ENCODE data around the gene HMGCS2.

The HMGCS2 gene

DNA sequence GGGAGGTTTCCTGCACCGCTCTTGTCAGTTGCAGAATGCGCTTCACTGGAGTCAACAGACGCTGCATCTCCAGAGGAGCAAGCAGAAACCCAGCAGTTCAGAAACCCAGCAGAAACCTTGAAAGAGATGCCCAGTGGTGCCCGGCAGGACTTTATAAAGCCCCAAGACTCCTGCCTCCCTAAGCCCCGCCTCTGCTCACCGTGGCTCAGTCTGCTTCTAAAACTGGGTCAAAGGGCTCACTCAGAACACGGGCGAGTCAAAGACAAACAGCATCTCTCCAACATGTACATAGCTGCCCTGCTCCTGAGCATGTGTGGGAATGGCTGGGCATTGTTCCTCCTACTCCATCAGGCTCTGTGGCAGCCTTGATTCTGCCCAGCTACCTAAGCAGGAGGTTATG, at the start of gene HMGCS2:
TSS of gene HMGCS2 (minus strand) at position 128 of the 400 bp plus-strand sequence. CDS start at position 67, 61 bp downstream.
- no peak for DNase-seq

DNA sequence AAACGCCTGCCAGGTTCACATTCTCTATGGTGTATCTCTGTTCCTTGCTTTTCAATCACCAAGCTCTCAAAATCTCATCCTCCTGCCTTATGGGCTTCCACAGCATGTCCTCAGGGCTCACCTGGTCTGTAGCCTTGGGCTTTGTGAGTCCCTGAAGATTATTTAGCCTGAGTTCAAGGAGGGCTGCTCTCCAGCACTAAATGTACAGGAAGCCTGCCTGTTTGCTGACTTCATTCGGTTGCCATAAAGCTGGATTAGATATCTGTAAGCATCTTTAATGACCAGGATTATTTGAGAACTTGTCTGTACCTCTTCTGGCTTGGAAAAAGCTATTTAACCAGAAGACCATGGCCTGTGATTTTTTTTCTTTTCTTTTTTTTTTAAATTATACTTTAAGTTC, 49.5 kb upstream of the HMGCS2 start:
- DNase-seq = no peak

DNA sequence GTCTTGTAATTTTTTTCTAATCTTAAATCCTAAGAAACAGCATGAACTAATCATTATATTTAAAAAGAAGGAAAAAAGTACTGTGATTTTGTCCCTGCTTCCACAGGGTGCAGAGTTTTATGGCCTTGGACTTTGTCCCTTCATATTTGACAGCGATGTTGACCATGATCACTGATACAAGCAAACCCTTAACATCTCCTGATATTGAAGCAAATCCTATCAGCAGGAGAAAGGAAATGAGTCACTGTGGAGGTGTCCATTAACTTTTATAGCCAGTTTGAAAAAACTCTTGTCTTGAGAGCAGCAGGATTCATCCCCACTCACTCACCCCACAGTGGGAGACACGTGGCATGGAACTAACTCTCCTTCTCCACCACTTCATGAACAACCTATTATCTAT, 47.7 kb upstream of the HMGCS2 start:
- DNase-seq = peak; percentile 58

DNA sequence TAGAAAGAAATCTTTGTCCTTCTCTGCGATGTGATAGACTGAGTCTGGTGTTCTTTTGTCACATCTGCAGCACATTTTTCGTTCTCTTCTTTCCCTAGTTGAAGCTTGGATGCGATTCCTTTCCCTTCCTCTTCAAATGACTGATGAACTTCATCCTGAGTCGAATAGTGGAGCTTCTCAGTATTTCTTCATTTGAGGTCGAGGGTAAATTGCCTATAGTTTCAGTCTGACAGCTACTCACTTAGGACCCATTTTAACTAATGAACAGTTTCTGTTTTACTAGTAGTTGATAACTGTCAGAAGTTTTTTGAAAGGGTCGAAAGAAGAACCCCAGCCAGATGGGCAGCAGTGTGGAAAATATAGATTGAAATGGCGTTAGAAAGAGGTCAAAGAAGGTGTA, 47.2 kb upstream of the HMGCS2 start:
- DNase-seq = no peak

DNA sequence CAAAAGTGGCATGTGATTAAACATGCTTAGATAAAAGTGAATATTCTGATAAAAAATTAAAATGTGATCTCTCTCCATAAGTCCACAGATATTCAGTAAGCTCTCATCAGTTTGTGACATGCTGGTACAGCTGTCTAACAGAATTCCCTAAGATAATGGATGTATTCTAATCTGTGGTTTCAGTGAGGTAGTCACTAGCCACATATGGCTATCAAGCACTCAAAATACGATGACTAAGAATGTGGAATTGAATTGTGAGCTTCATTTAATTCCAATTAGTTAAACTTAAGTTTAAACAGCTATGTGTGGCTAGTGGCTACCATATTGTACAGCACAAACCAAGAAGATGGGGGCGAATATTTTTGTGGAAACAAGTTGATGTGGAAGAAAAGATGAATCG, 46.7 kb upstream of the HMGCS2 start:
- DNase-seq = peak; percentile 46

DNA sequence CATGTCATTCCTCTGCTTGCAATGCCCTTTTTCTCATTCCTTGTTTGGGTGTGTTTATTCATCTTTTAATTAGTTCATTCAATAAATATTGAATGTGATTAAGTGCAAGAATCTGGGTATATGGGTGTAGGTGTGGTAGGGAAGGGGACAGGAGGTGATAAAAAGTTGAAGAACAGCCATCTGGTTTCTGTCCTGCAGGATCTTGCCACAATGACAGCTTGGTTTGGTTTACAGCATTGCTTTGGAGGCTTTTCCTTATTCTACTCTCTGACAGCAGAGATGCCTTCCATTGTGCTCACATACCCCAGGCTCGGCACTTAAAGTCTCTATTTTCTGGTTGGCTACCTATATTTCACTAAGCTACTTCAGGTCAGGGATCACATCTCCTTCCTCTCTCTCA, 45.6 kb upstream of the HMGCS2 start:
- no peak for DNase-seq

DNA sequence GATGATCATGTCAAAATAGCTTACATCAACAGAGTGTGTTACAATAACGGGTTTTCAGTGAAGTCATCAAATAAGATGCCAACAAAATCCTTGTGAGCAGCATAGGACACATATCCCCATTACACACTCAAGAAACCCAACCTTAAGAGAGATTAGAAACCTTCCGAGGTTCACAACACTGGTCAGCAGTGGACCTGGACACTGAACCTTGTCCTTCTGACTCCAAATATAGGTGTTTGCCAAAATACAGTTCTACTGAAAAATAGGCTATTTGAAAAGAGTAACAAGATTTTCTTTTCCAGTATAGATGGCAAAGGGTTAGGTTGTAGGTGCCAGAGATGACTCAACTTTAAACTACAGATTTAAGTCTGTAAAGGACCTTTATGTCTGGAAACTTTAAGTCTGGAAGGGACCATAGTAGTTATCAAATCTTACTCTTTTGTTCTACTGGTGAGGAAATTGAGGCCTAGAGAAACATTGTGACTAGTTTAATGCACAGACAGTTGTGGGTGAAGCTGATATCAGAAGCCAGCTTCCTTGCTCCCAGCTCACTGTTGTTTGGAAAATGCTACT, 43.4 kb upstream of the HMGCS2 start:
- DNase-seq = no peak

DNA sequence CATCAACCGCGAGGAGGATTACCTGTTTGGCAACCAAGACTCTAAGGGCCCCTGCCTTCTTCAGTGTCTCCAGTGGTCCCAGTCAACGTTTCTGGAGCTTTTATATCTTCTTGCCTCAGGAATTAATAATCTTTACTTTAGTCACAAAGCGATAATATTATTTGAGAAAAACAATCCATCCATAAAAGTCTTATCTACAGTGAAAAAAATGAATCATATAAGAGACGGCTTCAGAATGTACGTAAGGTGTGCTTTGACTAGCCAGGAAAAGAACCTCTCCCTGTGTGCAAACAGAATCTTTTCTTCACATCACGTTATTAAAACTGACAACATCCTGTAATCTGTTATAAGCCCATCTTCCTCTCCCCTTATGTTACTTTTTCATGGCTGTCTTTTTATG, 42.7 kb upstream of the HMGCS2 start, which contains the start of gene REG4:
TSS of gene REG4 (minus strand) at position 74 of the 400 bp plus-strand sequence. CDS start 2,691 bp downstream, outside the sequence.
- no peak for DNase-seq

DNA sequence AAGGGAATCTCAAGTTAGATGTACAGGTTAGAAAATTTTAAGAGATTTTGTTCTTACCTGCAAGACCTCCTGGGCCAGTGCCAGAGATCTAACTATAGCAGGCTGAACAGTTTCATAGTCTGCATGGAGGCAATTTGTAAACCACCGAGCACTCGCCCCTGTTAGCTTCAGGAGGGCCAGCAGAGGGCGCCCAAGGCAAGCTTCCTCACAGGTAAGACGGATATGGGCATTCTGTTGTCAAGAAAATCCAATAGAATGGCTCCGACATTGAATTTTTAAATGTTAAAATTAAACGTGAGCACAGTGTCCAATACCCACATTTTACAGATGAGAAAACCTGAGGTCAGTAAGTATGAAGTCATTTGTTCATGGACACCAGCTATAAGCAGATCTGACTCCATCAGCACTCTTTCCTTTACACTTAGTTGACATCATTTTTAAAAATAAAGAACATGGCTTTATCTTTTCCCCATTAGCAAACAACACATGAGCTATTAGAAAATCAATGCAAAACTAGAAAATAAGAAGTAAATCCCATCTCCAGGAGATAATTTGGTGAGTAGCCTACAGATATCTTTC, 40.4 kb upstream of the HMGCS2 start:
- peak; percentile 66 for DNase-seq

DNA sequence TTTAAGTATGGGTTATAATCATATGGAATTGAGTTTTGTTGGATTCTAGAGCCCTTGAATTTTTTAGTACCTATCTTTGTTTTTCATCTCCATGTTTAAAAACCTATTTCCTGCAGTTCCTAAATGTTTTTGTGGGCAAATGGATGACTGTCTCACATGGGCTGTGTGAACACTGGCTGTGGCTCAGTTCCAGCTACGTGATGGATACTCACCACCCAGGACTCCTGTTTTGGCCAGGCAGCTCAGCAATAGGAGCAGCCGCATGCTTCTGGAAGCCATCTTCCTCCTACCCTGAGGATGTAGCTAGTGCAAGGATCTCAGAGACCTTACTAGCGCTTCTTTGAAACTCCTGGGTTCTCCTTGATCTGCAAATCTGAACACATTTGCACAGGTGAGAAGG, 39.8 kb upstream of the HMGCS2 start:
- peak; percentile 58 for DNase-seq

DNA sequence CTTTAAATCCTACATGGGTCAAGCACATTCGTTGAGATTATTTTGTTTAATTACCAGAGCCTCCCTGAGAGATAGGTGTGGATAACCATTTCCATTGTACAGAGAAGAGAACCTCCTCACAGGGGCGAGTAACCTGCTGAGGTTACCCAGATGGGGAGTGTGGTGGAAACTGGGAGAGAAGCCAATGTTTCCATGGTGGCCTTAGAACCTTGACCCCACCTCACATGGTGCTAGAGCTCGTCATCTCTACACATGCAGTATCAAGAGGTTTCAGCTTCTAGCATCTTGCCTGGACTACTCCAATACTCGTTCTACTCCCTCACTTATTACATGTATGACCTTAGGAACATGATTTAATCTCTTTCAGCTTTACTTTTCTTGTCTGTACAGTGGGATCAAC, 37.8 kb upstream of the HMGCS2 start:
- DNase-seq = no peak

DNA sequence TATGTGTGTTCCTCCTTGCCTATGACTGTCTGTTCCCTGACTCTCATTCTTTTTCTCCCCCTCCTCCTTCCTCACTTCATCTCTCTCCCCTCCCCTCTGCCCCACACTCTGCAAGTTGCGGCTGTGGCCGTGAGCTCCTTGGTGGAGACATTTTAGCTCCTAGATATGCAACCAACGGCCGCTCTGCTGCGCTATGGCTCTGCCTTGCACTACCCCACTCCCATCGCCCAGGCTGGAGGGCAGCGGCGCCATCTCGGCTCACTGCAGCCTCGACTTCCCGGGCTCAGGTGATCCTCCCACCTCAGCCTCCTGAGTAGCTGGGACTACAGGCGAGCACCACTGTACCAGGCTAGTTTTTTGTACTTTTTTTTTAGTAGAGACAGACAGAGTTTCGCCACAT, 37.0 kb upstream of the HMGCS2 start:
- no peak for DNase-seq

DNA sequence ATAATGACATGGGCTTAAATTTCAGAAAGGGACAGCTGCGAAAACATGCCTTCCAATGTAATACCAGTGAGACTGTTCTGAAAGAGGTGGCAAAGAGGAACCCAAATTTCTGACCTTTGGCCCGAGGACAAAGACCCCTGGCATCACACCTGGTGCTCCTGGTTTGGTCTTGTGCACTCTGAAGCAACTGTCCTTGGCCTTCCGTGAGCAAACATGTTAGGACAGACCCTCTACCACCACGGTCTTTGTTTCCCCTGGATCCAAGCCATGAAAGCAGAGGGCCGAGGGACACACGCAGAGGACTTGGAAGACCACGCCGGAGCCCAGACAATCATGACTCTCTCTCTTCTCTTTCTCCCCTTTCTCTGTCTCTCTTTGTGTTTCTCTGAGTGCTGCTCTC, 36.5 kb upstream of the HMGCS2 start:
- no peak for DNase-seq

DNA sequence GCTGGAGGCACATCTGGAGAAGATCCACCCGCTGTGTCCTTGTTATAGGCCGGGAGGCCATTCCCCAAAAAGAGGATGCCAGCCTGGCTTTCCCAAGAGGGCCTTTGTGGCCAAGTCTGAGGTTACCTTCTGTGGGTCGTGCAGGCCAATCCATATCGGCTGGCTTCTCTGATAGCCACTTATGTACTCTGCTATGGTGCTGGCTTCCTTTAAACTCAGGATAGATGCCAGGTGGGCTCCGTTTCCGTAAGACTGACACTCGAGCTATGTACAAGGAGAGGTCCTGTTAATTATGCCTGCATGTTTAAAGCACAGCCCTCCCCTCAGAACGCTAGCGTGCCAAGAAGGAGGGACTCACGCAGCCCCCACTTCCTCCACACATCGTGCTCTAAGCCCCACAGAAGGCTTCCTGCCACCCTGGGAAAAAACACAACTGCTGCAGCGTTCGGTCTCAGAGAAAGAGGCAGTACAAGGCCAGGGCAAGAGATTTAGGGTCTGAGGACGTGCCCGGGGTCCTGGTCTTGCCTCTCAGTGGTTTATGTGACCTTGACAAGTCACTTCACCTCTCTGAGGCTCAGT, 31.0 kb upstream of the HMGCS2 start:
- no peak for DNase-seq

DNA sequence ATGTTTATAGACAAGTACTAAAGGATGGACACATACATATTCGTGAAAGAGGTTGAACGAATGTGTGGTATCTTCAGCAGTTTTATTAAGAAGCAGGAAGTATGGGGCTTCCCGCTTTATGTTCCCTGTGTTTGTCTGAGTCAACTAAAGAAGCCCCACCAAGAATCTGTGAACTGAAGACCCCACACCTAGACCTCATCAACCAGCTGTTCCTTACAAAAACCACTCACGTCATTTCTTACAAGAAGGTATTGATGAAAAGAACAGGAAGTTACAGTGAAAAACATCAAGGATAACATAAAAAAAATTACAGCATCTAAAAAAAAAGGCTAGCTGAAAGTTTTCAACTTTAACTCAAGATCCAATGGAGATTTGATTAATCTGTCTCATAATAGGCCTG, 30.3 kb upstream of the HMGCS2 start:
- no peak for DNase-seq

DNA sequence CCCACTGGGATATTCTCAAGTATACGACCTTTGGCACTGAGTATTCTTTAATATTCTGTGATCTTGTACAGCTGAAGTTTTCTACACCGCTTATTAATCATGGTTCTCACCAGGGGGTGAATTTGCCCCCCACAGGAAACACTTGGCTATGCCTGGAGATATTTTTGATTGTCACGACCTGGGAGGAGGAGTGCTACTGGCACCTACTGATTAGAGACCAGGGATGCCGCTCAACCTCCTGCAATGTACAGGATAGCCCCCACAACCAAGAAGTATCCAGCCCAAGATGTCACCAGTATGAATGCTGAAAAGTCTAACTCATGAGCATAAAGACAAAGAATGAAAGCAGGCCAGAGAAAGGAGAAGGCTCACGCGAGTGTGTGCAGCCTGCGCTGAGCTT, 28.9 kb upstream of the HMGCS2 start:
- DNase-seq = no peak

DNA sequence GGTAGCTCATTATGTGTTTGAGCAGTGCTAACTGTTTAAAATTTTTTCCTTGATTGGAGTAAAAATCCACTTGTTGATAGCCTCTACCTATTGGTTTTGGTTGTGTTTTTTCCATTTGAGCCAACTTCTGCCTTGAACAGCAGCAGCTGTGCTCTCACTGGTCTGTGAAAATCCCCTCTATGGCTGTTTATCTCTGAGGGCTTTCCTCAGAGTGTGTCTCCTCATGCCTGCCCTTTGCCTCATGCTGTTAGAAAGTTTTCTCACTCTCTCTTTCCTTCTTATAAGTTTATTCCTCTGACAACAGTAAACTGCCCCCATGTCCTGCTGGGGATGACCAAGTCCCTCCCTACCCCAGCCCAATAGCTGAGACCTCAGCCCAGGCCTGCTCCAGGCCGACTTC, 28.5 kb upstream of the HMGCS2 start:
- no peak for DNase-seq

DNA sequence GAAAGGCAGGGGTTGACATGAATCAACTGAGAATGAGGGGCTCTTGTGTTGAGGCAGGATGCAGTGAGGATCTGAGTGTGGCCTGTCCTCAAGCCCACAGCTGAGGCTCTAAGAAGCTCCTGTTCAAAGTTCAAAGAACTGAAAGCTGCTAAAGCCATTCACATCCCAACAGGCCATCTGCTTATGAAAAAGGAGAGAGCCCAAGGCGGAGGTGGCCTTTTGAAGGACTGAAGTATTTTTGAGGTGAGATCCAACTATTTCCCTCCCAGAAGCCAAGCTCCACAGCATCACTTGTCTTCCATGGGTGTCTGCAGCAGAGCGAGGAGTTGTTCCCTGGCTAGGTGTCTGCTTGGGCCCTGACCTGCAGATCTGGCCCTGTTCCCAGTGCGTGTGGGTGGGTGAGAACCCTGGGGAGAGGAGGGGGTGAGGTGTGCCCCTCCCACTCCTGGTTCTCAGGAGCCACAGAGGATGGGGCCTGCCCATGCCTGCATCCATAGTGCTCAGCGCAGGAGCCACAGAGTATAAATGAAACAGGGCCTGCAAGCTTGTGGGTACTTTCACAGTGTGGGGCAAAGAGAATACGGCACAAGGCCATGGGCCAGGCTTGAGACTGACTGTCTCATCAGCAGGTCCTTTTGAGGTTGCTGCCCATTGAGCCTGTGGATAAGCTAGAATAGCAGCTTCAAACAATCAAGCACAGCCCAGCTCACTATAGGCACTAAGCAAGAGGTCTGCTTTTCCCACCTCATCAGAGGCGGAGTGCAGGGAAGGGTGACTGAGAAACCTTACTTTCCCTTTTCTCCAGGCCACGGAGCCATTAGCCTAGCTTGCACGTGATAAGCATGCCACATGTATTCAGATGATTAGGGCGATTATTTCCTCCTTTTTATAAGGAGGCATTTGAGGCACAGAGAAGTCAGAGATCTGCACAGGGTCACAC, 26.8 kb upstream of the HMGCS2 start:
- no peak for DNase-seq

DNA sequence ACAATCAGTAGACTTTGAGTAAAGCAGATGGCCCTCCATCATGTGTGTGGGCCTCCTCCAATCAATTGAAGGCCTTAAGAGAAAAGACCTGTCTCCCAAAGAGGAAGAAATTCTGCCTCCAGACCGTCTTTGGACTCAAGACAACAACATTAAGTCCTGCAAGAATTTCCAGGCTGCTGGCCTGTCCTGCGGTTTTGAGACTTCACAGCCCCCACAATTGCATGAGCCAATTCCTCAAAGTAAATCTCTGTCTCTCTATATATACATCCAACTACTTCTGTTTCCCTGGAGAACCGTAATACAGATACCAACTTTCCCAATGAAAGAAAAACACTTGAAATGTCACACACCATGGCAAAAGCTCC, 26.2 kb upstream of the HMGCS2 start:
- DNase-seq = no peak

DNA sequence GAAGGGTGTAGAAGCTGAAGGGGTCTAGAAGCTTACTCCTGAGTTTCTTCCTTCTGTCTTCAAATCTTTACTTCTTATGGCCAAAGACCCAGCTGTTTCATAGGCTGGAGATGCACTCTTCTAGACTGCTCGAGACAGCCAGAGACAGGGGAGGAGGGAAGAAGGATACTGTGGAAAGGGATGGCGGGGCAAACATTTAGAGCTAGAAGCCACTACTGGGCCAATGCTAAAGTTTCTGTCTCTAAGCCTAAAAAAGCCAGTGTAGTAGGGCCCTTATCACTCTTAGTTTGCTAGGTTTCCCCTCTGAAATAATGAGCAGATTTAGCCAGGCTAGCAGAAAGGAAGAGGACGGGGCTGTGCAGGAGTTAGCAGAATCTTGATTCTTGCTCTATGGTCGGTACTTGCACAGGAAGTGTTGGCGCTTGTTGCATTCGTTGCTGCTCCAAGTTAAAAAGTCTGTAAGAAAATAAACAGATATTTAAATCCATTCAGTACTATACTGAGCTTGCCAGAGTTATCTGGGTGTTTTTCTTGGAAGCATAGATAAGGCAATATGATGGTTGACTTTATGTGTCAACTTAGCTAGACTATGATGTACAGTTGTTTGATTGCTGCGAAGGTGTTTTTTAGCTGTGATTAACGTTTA, 25.6 kb upstream of the HMGCS2 start:
- no peak for DNase-seq

DNA sequence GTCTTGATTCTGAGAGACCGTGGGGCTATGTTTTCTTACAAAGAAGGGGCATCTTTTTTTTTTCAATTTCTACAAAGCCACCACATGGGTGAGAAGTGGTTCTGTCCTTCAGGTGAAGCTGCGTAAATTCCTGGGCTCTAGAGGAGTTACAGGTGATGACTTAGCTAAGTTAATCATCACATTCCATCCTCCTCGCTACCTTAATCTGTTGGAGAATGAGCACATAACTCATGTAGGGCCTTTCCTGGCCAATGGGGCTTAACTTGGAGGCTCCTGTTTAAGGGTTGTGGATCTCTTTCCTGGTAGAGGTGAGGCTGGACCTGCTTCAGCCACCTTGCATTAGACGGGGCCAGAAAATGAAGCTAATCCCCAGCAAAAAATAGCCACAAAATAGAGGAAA, 22.7 kb upstream of the HMGCS2 start:
- DNase-seq = no peak

DNA sequence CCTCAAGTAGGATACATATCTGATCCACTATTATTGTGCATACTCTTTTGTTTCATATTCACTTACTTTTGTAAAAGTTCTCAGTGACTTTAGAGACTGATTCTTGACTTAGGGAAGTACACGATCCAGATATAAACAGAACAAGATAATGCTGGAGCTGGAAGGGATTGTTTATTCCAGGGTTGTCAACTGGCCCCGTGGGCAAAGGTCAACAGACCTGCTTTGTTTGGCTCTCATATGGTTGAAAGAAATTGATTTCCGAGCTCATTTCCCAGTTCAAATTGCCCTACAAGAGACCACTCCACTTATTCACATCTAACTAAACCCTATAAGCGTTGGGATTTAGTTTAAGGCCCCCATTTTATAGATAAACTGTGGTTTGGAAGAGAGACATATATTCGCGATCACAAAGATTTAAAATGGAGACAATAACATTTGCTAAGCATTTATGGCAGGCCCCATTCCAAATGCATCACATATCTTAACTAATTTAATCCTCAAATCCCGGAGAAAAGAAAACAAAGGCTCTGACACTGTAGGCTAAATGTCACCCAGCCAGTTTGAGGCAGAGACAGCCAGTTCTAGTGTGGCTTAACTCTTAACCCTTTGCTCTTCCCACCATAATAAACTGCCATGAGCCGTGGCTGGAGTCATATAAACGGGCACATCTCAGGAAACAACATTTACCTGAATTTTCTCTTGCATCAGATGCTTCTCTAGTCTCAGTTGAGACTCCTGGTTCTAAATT, 21.9 kb upstream of the HMGCS2 start:
- DNase-seq = no peak

DNA sequence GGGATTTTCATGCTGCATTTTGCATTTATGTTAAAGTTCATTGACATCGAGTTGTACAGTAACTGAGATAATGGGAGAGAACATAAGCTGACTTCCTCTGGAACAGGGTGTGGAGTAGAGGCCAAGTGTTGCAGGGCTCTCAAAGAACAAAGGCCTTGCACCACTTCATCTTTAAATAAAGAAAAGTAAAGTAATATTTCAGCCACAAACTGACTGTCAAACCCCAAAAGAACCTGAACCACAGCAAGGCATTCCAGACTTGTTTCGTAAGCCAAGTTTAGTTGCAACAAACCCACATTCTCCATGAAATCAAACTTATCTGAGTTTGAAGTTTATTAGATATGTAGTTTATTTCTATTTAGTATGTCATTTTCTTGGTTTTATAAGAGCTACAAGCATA, 19.1 kb upstream of the HMGCS2 start:
- DNase-seq = no peak

Measured in EL (cell line).